Measurements from ENCODE around the gene ZNF565. TPM values are rescaled to one million over a fixed set of nuclear protein-coding genes. Genes with fewer than 3 reads are reported as not detected.

ZNF565 gene

Small RNA genes within 50 kb of the gene (small RNA-seq; reads per million reads assigned to genes)
- not detected for gene RF00019 (ENCODE audit: low read depth)

Data from mesenchymal stem cell (in vitro differentiated cells and primary cell).